ENCODE results near the gene RAB3GAP1.

The RAB3GAP1 gene

DNA sequence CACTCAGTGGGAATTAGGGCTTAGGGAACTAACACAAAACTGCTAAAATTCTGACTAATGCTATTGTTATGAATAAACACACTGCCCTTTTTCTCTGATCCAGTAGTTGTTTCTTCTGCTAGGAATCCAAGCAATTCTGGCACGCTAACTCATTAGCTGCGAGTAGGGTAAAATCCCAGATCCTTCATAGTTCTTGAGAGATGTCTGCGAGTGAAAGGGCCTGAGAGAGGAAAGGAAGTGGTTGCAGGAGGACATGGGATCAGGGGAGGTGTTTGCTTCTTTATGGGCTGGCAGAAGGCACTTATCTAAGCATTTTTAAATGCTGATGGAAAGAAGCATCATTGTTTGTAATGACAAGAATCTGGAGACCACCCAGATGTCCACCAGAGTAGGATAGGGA, 14.3 kb upstream of the RAB3GAP1 start:
- TF ChIP-seq, protein P1, sequence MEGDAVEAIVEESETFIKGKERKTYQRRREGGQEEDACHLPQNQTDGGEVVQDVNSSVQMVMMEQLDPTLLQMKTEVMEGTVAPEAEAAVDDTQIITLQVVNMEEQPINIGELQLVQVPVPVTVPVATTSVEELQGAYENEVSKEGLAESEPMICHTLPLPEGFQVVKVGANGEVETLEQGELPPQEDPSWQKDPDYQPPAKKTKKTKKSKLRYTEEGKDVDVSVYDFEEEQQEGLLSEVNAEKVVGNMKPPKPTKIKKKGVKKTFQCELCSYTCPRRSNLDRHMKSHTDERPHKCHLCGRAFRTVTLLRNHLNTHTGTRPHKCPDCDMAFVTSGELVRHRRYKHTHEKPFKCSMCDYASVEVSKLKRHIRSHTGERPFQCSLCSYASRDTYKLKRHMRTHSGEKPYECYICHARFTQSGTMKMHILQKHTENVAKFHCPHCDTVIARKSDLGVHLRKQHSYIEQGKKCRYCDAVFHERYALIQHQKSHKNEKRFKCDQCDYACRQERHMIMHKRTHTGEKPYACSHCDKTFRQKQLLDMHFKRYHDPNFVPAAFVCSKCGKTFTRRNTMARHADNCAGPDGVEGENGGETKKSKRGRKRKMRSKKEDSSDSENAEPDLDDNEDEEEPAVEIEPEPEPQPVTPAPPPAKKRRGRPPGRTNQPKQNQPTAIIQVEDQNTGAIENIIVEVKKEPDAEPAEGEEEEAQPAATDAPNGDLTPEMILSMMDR (IDR thresholded peaks at IDR 0.05; ENCODE audit: insufficient read depth, low read depth, low read length, missing control alignments), result no peak
- DNase-seq (ENCODE audit: low read depth), result no peak
- H3K4me3 ChIP-seq (ENCODE audit: low read depth, low read length), result no peak overlapping the region

DNA sequence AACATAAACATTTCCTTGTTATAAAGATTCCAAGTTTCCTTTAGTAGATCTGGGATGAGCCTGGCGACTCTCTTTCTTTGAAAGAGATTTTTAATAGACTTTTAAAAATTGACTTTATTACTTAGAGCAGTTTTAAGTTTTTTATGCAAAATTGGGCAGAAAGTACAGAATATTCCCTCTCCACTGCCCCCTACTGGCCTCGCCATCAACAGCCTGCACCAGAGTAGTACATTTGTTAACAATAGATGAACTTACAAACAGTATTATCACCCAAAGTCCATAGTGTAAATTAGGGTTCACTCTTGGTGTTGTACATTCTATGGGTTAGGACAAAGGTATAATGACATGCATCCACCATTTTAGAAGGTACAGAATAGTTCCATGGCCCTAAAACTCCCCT, 8.7 kb upstream of the RAB3GAP1 start:
- DNase-seq (ENCODE audit: low read depth), result peak; percentile 27
- TF ChIP-seq, protein P1 (IDR thresholded peaks at IDR 0.05; ENCODE audit: insufficient read depth, low read depth, low read length, missing control alignments), result peak; percentile 59

DNA sequence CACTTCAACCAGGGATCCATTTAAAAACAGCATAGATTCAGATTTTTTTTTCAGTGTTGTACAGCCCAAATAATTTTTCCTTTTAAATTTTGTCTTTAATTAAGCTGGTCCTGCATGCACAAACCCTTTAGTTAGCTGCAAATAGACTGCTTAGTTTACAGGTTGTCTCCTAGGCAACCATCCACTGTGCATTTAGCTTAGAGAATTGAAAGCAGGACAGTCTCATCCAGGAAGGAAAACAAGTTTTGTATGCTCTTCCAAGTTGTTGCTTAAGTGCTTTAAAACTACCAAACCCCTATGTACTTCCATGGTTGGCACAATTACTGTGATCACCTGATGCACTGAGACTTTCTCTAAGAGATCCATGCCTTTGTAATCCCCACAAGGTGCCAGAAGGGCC, 4.8 kb upstream of the RAB3GAP1 start, which contains the start of gene MAP3K19:
Gene MAP3K19, minus strand, starts transcription at position 148 of the 400 bp plus-strand sequence. CDS start 22,800 bp downstream, outside the sequence.
- TF ChIP-seq, protein P1 (IDR thresholded peaks at IDR 0.05; ENCODE audit: insufficient read depth, low read depth, low read length, missing control alignments), result no peak
- DNase-seq (ENCODE audit: low read depth), result no peak
- H3K4me3 ChIP-seq (ENCODE audit: low read depth, low read length), result no peak within 1 kb of the TSS

More for the DNA sequence above, 8.7 kb upstream of the RAB3GAP1 start:
- no peak overlapping the region for H3K4me3 ChIP-seq (ENCODE audit: low read depth, low read length)

DNA sequence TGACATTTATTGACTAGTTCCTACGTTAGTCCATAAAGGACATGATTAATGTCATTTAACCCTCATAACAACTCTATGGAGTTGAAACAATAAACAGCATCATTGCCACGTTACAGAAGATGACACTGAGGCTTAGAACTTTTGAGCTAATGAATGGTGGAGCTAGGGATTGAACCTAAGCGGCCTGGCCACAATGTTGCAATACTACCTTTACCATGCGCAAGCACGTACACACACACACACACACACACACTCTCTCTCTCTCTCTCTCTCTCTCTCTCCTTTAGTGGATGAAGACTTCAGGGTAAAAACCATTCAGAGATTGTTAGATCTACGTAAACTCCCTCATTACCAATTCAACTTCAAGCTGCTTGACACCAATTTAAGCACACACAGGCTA, 4.0 kb upstream of the RAB3GAP1 start:
- H3K4me3 ChIP-seq (ENCODE audit: low read depth, low read length), result no peak overlapping the region
- DNase-seq (ENCODE audit: low read depth), result no peak
- TF ChIP-seq, protein P1 (IDR thresholded peaks at IDR 0.05; ENCODE audit: insufficient read depth, low read depth, low read length, missing control alignments), result no peak

DNA sequence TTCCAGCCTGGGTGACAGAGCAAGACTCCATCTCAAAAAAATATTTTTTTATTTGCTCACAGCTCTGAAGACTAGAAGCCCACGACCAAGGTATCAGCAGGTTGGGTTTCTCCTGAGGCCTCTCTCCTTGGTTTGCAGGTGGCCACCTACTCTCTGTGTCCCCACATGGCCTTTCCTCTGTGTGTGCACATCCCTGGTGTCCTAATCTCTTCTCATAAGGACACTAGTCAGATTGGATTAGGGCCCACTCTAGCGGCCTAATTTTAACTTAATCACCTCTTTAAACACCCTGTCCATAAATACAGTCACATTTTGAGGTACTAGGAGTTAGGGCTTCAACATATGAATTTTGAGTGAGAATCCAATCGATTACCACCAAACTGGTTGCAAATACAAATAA, 2.0 kb upstream of the RAB3GAP1 start:
- H3K4me3 ChIP-seq (ENCODE audit: low read depth, low read length), result no peak overlapping the region
- TF ChIP-seq, protein P1 (IDR thresholded peaks at IDR 0.05; ENCODE audit: insufficient read depth, low read depth, low read length, missing control alignments), result no peak
- DNase-seq (ENCODE audit: low read depth), result no peak

DNA sequence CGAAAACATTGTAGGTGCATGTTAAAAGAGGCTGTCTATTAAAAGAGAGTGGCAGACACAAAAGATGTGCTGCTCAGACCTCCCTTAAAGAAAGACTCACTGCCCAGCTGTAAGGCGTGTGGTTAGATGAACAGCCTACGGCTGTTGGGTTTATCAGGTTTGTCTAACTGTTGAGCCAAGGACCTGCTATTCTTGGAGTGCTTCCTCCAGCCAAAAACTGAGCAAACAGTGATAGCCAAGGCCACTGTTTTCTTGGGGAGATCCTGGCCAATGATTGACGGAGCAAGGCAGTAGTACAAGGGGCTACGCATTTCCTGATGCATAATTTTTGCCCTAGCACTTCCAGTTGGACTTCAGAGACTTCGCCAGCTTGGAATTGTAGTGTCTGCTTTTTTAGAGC, 1.4 kb upstream of the RAB3GAP1 start:
- no peak overlapping the region for H3K4me3 ChIP-seq (ENCODE audit: low read depth, low read length)
- TF ChIP-seq, protein P1 (IDR thresholded peaks at IDR 0.05; ENCODE audit: insufficient read depth, low read depth, low read length, missing control alignments), result no peak
- no peak for DNase-seq (ENCODE audit: low read depth)

DNA sequence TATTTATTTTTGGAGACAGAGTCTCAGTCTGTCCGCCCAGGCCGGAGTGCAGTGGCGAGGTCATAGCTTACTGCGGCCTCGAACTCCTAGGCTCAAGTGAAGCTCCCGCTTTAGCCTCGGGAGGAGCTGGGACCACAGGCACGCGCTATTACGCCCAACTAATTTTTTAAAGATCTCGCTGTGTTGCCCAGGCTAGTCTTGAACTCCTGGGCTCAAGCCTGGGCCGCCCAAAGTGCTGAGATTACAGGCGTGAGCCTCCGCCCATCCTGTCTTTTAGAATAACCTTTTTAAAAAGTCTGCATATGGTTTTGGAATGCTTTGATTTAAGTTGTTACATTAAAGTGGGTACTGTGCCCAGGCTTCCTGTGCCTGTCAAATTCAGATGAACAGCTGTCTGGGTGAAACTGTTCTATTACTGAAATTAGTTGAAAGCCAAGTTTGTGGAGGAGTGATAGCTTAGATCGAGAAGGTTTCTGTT, 944 bp downstream of the RAB3GAP1 start:
- TF ChIP-seq, protein P1 (IDR thresholded peaks at IDR 0.05; ENCODE audit: insufficient read depth, low read depth, low read length, missing control alignments), result no peak
- peak overlapping the region; percentile 90 for H3K4me3 ChIP-seq (ENCODE audit: low read depth, low read length)
- DNase-seq (ENCODE audit: low read depth), result peak; percentile 65
